CD4-positive, alpha-beta T cell (primary cell): Measurements from ENCODE around the gene ATRNL1. TPM values are rescaled to one million over a fixed set of nuclear protein-coding genes. Genes with fewer than 3 reads are reported as not detected.

Experiments
- ATAC-seq: fragments of 200-7000 bp; cut with Tn5 transposase; one replicate; pipeline ENCODE4 v1.10.0; 2022; ENCODE audit warnings: mild to moderate bottlenecking; ENCODE audit not compliant: poor library complexity
- CTCF ChIA-PET: fragments of 350-600 bp; sonication (Branson Sonifier 250); formaldehyde crosslinking; loops from one replicate; lab custom pipeline; 2021; ENCODE audit warnings: antibody characterized with exemption, inconsistent platforms; lab: Charles Lee
- POLR2A ChIA-PET: fragments of 350-600 bp; sonication (Branson Sonifier 250); formaldehyde crosslinking; loops from one replicate; lab custom pipeline; 2021; ENCODE audit warnings: antibody characterized with exemption, inconsistent platforms; lab: Charles Lee
- DNase-seq, 14 experiments: peaks; one replicate each; pipeline ENCODE4 v3.0.0-alpha.2; 2013 to 2020; ENCODE audit warnings: mixed read lengths in 2 of 14
- H3K27ac ChIP-seq, 2 donors: one replicate each; pipeline versions ENCODE4 v1.5.1 to v1.7.0; 2013; ENCODE audit warnings: low read length in 2 of 2, low read depth in 1 of 2, mild to moderate bottlenecking in 1 of 2
- H3K27me3 ChIP-seq, 2 experiments: 1 replicate in 1 of 2; 2 replicates in 1 of 2; pipeline versions ENCODE4 v1.6.1 to v1.7.0; 2013; ENCODE audit warnings: low read length in 2 of 2, control low read depth in 1 of 2, mild to moderate bottlenecking in 1 of 2, moderate library complexity in 1 of 2; ENCODE audit not compliant: insufficient read depth in 2 of 2, control insufficient read depth in 1 of 2
- H3K36me3 ChIP-seq: one replicate; pipeline ENCODE4 v1.6.1; 2013; ENCODE audit warnings: low read length, control low read depth; ENCODE audit not compliant: insufficient read depth
- H3K4me1 ChIP-seq: one replicate; pipeline ENCODE4 v1.6.1; 2013; ENCODE audit warnings: low read length, control low read depth; ENCODE audit not compliant: insufficient read depth
- H3K4me3 ChIP-seq: one replicate; pipeline ENCODE4 v1.5.1; 2013; ENCODE audit warnings: mild to moderate bottlenecking, low read length, moderate library complexity
- H3K9me3 ChIP-seq, 2 experiments: 1 replicate in 1 of 2; 2 replicates in 1 of 2; pipeline versions ENCODE4 v1.6.1 to v1.7.0; 2013; ENCODE audit warnings: low read length in 2 of 2, mild to moderate bottlenecking in 2 of 2, control low read depth in 1 of 2, moderate library complexity in 1 of 2; ENCODE audit not compliant: control insufficient read depth in 1 of 2, insufficient read depth in 1 of 2
- H3K27ac Mint-ChIP-seq: one replicate; pipeline ENCODE4 v1.8.0; 2020; ENCODE audit warnings: mixed read lengths
- H3K27me3 Mint-ChIP-seq: one replicate; pipeline ENCODE4 v1.8.0; 2021; ENCODE audit warnings: mixed read lengths
- H3K36me3 Mint-ChIP-seq: one replicate; pipeline ENCODE4 v1.8.0; 2021; ENCODE audit warnings: low read depth, mixed read lengths
- H3K4me1 Mint-ChIP-seq: one replicate; pipeline ENCODE4 v1.8.0; 2021; ENCODE audit warnings: low read depth, mixed read lengths
- H3K4me3 Mint-ChIP-seq: one replicate; pipeline ENCODE4 v1.8.0; 2020; ENCODE audit warnings: mild to moderate bottlenecking, mixed read lengths
- H3K9me3 Mint-ChIP-seq: one replicate; pipeline ENCODE4 v1.8.0; 2020; ENCODE audit warnings: mixed read lengths
- intact Hi-C, 2 experiments: fragments of 100-400 bp; cut with DNase I in 1 of 2; cut with micrococcal nuclease in 1 of 2; formaldehyde crosslinking; loops; one replicate each; pipeline versions ENCODE4 v1.15.1 to v1.9.0; 2023 to 2025; cut with DNase I, micrococcal nuclease
- total RNA-seq, 174 experiments: library from RNA in 2 of 174; stranded (reverse) in 2 of 174; gene quantifications; one replicate each; pipeline ENCODE4 v1.2.3 and lab custom pipeline; 2021 to 2026
- TF ChIP-seq, protein P1 (sequence below): fragments of 200-600 bp; IDR thresholded peaks from one replicate; pipeline ENCODE4 v1.8.0; 2022; ENCODE audit warnings: antibody characterized with exemption, mild to moderate bottlenecking

The ATRNL1 gene
- total RNA-seq, 2 experiments from 2014 or later, result not detected

DNA sequence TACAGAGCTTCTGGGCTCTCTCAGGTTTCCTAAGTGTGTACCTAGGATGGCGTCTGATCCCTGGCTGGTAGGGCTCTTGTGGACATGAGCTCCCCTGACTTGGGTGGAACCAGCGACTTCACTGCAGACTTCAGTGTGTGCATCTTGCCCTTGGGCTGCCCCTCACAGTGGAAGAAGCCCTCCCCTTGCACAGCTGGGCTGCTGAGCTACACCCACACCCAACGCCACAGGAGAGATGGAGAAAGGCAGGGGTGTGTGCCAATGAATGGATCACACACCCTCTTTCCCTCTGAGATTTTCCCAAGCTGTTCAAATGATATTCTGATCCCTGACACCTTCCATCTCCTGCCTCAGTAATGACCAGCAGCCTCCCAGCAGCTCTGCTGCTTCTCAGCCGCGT is 883.2 kb downstream of the ATRNL1 start:
- no peaks in the 10 kb centered on the region for H3K4me1 Mint-ChIP-seq
- no peak overlapping the region for H3K27ac Mint-ChIP-seq
- H3K4me3 ChIP-seq, result no peak overlapping the region
- ATAC-seq (no peak), DNase-seq (no peak)
- ChIA-PET CTCF (no interaction called here), POLR2A (no interaction called here)
- H3K9me3 Mint-ChIP-seq, result no peaks in the 10 kb centered on the region
- no peaks in the 10 kb centered on the region for H3K4me1 ChIP-seq
- no peaks in the 10 kb centered on the region for H3K36me3 ChIP-seq
- intact Hi-C loops, result no loop called here
- H3K4me3 Mint-ChIP-seq, result no peak overlapping the region
- TF ChIP-seq, protein P1, sequence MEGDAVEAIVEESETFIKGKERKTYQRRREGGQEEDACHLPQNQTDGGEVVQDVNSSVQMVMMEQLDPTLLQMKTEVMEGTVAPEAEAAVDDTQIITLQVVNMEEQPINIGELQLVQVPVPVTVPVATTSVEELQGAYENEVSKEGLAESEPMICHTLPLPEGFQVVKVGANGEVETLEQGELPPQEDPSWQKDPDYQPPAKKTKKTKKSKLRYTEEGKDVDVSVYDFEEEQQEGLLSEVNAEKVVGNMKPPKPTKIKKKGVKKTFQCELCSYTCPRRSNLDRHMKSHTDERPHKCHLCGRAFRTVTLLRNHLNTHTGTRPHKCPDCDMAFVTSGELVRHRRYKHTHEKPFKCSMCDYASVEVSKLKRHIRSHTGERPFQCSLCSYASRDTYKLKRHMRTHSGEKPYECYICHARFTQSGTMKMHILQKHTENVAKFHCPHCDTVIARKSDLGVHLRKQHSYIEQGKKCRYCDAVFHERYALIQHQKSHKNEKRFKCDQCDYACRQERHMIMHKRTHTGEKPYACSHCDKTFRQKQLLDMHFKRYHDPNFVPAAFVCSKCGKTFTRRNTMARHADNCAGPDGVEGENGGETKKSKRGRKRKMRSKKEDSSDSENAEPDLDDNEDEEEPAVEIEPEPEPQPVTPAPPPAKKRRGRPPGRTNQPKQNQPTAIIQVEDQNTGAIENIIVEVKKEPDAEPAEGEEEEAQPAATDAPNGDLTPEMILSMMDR, result no peak
- H3K36me3 Mint-ChIP-seq, result no peaks in the 10 kb centered on the region
- H3K27me3 Mint-ChIP-seq, result no peaks in the 10 kb centered on the region
- peaks cover 0 to 33% of the 10 kb centered on the region in 2 experiments for H3K9me3 ChIP-seq
- H3K27ac ChIP-seq, result no peak overlapping the region
- no peaks in the 10 kb centered on the region for H3K27me3 ChIP-seq

DNA sequence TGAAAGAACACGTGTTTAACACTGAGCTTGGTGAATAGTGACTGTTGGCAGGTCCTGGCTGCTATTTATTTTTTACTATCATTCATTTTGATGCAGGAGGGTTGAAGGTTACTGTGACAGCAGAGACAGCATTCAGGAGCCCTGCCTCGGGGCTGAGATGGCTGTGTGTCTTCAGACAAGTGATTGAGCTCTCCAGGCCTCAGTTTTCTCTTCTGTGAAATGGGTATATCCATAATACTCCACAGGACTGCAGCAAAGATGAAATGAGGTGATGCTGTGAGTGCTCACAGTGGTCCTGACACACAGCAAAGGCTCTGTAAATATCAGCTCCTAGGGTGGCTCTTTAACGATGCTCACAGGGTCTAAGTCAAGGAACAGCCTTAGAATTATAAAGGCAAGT is 884.7 kb downstream of the ATRNL1 start:
- Histone ChIP-seq H3K4me1 (no peaks in the 10 kb centered on the region), H3K36me3 (no peaks in the 10 kb centered on the region), H3K27ac (no peak overlapping the region), H3K4me3 (no peak overlapping the region), H3K27me3 (no peaks in the 10 kb centered on the region), H3K9me3 (peaks cover 0 to 22% of the 10 kb centered on the region in 2 experiments)
- Mint-ChIP-seq H3K9me3 (no peaks in the 10 kb centered on the region), H3K27ac (no peak overlapping the region), H3K36me3 (no peaks in the 10 kb centered on the region), H3K27me3 (no peaks in the 10 kb centered on the region), H3K4me3 (no peak overlapping the region), H3K4me1 (no peaks in the 10 kb centered on the region)
- ATAC-seq, result no peak
- no peak for DNase-seq
- TF ChIP-seq, protein P1, result no peak
- intact Hi-C loops, result no loop called here
- ChIA-PET CTCF (no interaction called here), POLR2A (no interaction called here)

DNA sequence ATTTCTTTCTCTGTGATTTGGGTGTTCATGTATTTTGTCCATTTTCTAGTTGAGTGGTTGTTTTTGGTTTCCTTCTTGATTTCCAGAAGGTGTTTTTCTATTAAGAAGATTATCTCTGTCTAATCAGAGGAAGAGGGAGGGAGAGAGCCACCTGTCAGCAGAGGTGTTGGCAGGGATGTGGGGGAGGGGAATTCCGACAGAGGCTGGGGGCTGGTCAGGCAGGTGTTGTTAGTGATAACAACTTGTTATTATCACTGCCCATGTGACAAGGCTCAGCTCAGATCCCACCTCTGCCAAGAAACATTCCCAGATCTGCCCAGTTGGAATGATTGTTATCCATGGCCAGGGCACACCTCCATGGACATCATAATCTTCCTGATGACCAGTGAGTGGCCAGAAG is 886.4 kb downstream of the ATRNL1 start:
- no peak for DNase-seq
- no peaks in the 10 kb centered on the region for H3K36me3 Mint-ChIP-seq
- Histone ChIP-seq H3K4me1 (no peaks in the 10 kb centered on the region), H3K27ac (no peak overlapping the region), H3K4me3 (no peak overlapping the region), H3K36me3 (no peaks in the 10 kb centered on the region), H3K9me3 (peaks cover 0 to 17% of the 10 kb centered on the region in 2 experiments), H3K27me3 (no peaks in the 10 kb centered on the region)
- no peaks in the 10 kb centered on the region for H3K4me1 Mint-ChIP-seq
- TF ChIP-seq, protein P1, result no peak
- no peak for ATAC-seq
- H3K9me3 Mint-ChIP-seq, result peaks cover 5% of the 10 kb centered on the region
- no peak overlapping the region for H3K4me3 Mint-ChIP-seq
- POLR2A ChIA-PET, result no interaction called here
- H3K27me3 Mint-ChIP-seq, result no peaks in the 10 kb centered on the region
- H3K27ac Mint-ChIP-seq, result no peak overlapping the region
- CTCF ChIA-PET, result no interaction called here
- intact Hi-C loops, result no loop called here
